Left ventricle myocardium superior (tissue), 1 donor: ENCODE measurements around the gene MSANTD1. TPM values are rescaled to one million over a fixed set of nuclear protein-coding genes. Genes with fewer than 3 reads are reported as not detected.

Source experiments
- ATAC-seq: fragments of 200-7000 bp; cut with Tn5 transposase; one replicate; pipeline ENCODE4 v1.9.1; 2020; ENCODE audit warnings: mild to moderate bottlenecking, moderate library complexity
- DNase-seq: peaks from one replicate; pipeline ENCODE4 v3.0.0-alpha.2; 2020
- intact Hi-C: fragments of 100-400 bp; cut with micrococcal nuclease; formaldehyde crosslinking; loops from one replicate; pipeline ENCODE4 v1.11.0; 2022
- total RNA-seq: library from RNA; stranded (reverse); fragmentation: NEBNext Ultra II Directional; extraction: Animal tissue kit (Norgen Biotek cat#: 25700); gene quantifications from one replicate; pipeline ENCODE4 v1.2.1, GENCODE V29; 2021
- donor health status: DM: no; HTN: yes; CAD: no; lungs with severe emphysema.

MSANTD1 gene
- total RNA-seq, 1 donor from 2014 or later, result 0.45 TPM

DNA sequence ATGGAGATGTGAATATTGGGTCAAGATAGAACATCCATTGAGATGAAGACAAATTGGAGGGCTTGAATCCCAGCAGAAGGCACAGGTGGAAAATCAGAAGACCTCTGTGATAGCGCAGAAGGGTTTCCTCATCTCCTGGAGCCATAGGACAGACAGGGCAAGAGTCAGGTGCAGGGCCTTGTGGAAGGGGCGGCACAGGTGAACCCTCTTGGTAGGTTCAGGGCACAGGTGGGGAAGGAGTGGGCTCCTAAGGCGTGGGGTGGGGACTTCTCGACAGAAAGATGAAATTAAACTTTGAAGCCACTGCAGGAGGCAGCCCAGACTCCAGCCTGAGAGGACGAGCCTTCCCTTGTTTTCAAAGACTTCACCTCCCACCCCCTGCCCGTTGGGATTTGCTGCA, 34.5 kb downstream of the MSANTD1 start:
- ATAC-seq, result no peak
- no peak for DNase-seq
- intact Hi-C loops, result no loop called here

DNA sequence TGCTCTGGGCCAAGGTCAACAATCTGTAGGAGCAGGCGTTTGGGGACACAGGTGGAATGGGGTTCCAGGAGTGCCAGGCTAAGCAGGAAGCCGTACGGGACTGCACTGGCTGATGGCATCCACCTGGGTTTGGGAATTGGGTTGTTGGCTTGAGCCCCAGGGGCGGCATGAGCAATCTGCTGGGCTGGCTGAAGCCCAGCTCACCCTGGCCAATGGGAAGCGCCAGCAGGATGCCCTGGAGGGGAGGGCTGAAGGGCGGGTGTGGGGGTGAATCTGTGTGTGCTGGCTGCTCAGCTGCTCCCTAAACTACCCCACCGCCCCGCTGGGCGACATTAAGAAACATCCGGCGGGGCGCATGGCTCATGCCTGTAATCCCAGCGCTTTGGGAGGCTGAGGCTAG, 35.0 kb downstream of the MSANTD1 start:
- intact Hi-C loops, result no loop called here
- no peak for DNase-seq
- no peak for ATAC-seq

DNA sequence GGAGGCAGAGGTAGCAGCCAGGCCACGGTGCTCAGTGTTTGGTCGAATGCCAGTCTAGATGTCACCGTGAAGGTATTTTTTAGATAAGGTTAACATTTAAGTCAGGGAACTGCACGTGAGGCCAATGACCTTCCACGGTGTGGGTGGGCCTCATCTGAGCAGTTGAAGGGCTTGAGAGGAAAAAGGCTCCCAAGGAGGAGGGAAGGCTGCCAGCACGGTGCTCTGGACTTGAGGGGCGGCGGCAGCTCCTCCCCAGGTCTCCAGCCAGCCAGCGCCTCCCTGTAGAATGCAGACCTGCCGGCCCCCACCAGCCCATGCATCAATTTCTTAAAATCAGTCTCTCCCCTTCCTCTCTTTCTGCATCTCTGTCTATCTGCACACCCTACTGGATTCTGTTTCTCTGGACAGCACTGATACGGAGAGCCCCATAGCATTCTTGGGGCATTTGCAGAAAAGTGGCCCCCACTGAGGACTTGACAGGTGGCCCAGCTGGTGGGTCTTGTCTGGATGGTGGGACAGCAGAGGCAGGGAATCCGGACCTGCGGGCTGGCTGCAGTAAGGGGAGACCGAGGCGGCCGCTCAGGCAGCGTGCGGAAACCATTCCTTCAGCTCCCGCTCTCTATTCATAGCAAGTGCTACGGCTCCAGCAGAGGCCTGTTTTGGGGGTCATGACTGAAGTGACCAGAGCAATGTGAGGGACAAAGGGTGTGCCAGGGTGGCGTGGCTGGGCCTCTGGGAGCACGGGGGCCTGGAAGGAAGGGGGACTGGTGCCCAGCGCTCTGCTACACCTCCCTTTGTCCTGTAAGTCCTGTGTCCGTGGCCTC, 36.0 kb downstream of the MSANTD1 start:
- no peak for DNase-seq
- intact Hi-C loops, result no loop called here
- ATAC-seq, result no peak

DNA sequence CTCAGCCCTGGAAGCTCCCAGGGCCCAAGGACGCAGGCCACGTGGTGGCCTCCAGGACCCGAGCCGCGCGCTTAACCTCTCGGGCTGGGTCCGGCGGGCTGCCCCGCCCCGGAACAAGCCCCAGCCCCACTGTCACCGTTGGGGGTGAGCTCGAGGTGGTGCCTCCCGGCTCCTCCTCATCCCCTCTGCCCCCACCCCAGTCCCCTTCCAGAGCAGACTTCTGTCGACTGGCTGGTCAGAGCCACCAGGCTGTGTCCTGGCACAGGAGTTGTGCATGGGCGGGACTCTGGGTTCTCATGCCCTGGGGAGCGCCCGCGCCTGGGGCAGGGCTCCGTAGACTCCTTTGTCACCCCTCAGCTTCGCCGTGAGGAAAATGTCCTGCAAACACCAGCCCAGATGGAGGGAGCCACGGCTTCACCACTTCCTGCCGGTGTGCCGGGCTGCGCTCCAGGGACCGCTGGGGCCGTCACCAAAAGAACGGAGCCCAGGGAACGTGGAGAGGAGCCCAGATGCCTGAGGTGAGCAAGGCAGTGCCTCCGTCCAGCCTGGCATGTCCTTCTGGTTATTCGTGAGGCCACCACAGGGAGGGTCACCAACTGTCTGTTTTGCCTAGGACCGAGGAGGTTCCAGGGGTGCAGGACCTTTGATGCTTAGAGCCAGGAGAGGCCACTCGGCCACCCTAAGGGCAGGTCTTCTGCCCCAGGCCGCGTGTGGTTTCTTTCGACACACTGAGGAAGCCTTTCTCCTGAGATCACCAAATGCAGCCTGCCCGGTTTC, 36.8 kb downstream of the MSANTD1 start:
- DNase-seq (no peak), ATAC-seq (no peak)
- intact Hi-C loops, result no loop called here

DNA sequence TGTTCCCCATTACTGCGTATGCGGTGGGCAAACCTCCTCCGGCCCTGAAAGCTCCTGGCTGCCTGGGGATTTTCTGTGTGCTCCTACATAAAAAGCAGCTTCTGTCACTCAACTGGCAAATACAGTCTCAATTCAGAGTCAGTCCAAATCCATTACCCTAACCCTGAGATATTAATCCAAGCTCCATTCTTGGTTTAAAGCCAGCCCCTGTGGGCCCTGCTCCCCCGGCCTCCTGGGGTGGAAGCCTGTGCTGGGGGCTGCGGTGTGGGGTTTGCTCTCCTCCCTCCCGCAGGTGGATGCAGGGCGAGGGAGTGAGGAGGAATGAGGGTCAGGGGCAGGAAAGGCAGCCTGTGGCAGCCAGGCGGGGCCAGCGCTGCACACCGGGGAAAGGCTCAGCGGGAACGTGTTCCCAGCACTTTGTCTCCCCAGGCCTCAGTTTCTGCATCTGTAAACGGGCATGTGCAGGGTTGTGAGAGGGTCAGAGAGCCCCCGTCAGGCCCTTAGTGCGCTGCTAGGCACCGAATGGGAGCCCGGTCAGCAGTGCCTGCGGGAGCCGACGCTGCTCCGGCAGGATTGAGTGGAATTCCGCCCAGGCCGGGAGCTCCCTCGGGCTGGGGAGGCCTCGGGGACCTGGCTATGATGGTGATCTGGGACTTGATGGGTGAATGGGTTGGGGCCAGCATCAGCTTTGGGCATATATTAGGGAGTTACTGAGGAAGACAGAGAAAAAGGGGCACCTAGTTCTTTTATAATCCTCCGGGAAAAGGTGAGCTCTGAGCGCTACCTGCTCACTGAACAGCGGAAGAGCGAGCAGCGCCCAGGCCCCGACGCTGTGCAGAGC, 37.6 kb downstream of the MSANTD1 start:
- intact Hi-C loops, result no loop called here
- DNase-seq (no peak), ATAC-seq (no peak)

DNA sequence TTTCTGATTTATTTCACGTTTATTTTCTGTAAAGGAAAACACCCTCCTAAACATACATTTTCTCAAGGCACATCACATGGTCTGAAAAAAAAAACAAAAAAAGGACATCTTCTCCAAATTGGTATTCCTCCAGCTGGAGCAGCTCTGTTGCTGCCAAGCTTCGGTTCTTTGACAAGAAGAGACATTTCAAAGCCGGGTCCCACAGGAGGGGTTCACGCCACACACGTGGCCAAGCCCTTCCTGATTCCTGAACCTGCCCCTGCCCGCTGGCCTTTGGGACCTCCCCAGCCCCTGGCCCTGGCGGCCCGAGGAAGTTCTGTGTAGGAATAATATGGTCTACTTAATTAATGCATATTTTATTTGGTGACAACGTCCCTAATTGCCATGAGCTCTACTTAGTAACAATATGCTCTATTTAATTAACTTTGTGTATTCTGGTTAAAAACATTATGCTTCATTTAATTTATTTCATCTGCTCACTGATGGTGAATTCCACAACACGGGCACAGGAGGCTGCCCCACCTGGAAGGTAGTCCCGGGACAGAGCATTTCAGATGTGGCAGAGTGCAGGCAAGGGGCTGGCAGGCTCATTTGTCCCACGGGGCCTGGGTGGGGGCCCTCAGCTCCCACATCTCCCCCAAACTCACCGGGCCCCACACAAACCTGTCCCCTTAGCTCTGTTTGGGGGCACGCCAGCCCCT, 38.5 kb downstream of the MSANTD1 start:
- no peak for DNase-seq
- ATAC-seq, result no peak
- intact Hi-C loops, result no loop called here

DNA sequence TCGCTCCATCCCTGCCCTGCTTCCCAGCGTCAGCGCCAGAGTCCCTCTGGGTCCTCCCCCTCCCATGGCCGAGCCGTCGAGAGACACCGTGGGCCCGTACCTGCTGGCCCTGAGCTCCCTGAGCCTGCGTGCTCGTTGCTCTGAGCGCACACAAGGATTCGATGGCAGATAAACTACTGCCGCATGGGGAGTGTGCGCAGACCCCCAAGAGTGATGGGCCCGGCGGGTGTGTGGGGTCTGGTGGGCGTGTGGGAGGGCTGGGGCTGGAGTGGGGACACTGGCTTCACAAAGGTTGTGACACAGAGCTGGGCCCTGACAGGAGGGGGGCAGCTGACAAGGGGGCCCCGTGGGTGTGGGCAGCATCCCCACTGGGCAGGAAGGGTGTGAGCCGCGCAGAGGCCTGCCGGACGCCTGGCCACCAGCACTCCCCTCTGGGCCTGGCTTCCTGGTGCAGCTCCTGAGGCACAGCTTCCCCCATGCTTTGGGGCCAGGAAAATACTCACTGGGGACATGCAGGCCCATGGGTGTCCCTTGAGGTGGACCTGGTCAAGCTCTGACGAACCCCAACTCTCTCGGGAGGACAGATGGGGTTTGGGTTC, 39.1 kb downstream of the MSANTD1 start:
- intact Hi-C loops, result no loop called here
- DNase-seq (peak; percentile 52), ATAC-seq (no peak)

DNA sequence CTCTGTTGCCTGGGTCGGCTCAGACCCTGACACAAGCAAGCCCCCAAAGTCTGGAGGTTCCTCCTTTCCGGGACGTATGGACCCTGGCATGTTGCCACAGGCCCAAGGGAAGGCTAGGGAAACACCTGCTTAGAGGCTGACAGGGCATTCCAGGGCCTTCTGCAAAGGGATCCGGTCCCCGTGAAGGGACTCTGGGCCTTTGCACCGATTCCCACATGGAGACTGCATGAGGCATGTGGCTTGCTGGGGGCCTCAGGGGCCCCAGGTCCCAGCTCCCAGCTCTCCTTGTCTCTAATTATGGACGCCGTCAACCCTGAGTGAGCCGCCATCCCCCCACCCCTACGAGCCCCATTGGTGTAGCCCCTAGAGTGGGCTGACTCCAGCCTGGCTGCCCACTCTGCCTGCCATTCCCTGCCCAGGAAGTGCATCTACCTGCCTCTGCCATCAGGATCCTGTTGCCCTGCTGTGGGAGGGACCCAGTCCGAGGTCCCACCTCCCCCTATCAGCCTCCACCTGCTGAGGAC, 39.7 kb downstream of the MSANTD1 start:
- intact Hi-C loops, result no loop called here
- ATAC-seq (no peak), DNase-seq (no peak)

DNA sequence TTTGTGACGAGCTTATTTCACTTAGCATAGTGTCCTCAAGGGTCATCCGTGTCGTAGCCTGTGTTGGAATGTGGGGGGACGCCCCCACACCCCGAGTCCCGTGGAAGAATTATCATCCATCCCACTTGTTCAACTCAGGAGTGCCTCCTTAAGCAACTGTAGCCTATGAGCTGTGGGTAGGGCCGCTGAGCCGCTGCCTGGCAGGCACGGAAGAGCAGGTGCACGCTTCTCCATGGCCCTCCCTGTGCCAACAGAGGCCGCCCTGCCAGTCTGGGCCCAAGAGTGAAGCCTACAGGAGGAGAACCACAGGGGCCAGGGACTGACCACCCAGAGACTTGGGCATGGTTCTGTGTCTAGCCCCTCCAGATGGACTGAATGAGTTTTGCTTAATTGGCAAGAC, 41.5 kb downstream of the MSANTD1 start:
- DNase-seq (no peak), ATAC-seq (no peak)
- intact Hi-C loops, result no loop called here

DNA sequence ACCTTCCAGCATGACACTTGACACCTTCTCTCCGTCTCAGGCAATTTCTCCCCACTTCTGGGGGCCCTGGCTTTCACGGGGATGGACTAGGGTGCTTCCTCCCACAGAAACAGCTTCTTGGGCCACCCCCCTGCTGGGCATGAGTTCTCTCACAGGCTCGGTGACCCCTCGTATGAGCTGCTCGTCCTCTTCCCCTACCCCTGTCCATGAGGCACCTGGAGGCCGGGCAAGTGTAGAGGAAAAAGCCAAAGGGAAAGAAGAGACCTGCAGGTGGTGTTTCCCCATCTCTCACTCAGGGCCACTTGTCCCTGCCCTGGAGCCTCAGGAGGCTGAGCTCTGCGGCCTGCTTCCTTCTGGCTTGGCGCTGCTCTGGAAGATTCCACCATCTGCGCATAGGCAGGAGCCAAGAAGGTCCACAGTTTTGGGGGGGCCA, 41.9 kb downstream of the MSANTD1 start:
- intact Hi-C loops, result no loop called here
- ATAC-seq (no peak), DNase-seq (no peak)

DNA sequence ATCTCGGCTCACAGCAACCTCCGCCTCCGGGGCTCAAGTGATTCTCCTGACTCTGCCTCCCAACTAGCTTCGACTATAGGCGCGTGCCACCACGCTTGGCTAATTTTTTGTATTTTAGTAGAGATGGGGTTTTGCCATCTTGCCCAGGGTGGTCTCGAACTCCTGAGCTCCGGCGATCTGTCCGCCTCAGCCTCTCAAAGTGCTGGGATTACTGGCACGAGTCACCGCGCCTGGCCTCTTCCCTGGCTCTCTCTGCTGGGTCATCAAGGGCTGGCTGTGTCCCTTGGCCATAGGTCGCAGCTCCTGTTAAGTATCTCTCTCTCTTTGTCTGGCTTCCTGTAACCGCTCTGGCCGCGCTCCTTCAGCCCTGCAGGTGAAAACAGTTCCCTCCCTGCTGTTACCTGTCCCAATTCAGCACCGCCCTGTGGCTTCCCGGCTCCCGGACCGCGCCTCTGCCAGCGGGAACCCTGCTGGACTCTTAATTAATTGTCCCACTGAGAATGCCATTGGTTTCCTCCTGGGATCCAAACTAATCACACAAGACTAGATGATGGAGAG, 42.5 kb downstream of the MSANTD1 start:
- intact Hi-C loops, result no loop called here
- peak; percentile 55 for DNase-seq
- peak; percentile 2 for ATAC-seq

DNA sequence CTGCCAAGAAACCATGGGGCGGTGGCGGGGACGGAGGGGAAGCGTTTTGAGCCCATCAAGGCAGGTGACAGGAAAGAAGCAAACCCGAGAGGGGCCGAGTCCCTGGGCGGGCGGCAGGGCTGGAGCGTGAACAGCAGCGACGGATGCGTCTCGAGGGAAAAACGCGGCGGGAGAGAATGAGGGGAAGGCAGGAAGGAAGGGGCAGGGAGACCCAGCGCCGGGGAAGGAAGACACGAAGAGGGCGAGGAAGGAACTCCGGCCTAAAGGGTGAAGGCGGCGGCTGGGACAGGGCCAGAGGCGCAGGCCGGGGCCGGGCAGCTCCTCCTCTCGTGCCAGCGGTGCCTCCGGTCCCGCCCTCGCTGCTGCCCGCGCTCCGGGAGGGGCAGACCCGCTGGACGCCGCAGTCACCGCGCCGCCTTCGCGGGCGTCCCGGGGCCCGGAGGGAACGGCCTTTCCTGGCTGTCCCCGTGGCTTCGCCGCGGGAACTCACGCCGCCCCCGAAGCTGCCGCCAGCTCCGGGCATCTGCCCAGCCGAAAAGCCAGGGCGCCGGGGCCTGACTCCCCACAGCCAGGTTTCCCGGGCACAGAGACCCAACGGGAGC, 43.1 kb downstream of the MSANTD1 start:
- DNase-seq (peak; percentile 82), ATAC-seq (peak; percentile 78)
- intact Hi-C loops, result no loop called here

DNA sequence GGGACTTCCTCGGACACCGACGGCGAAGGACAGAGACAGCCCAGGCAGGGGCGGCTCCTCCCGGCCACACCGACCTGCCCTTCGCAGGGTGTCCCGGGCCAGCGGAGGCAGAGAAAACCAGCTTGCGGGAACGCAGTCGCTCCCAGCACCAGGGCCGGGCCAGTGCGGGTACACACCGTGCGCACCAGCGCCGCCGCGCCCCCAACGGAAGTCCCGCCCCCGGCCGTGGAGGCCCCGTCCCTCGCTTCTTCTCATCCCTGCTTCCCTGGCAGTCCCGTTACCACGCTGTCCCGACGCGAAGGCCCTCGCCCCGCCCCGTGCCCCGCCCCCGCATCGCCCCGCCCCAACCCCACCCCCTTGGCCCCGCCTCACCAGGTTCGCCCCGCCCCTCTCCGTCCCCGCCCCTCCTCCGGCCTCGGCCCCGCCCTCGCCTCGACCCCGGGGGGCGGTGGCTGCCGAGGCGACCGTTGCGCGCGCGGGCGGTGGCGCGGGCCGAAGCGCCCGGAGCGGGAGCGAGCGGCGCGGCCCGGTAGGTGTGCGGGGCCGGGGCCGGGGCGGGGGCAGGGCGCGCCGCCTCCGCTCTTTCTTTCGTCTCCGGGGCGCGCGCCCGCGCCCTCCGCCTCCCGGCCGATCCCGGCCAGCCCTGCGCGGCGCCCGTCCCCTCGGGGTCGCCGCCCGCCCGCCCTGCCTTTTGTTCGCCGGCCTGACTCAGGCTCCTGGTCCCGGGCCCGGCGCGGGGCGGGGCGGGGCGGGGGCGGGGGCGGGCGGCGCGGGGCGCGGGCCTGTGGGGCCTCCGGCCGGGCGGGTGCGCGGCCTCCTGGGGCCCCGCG, 43.8 kb downstream of the MSANTD1 start, which contains the start of gene RGS12:
Gene RGS12 (plus strand): TSS at position 451 of the 830 bp plus-strand sequence. CDS start 23,150 bp downstream, outside the sequence.
- ATAC-seq, result peak; percentile 96
- intact Hi-C loops, result no loop called here
- DNase-seq, result peak; percentile 97

DNA sequence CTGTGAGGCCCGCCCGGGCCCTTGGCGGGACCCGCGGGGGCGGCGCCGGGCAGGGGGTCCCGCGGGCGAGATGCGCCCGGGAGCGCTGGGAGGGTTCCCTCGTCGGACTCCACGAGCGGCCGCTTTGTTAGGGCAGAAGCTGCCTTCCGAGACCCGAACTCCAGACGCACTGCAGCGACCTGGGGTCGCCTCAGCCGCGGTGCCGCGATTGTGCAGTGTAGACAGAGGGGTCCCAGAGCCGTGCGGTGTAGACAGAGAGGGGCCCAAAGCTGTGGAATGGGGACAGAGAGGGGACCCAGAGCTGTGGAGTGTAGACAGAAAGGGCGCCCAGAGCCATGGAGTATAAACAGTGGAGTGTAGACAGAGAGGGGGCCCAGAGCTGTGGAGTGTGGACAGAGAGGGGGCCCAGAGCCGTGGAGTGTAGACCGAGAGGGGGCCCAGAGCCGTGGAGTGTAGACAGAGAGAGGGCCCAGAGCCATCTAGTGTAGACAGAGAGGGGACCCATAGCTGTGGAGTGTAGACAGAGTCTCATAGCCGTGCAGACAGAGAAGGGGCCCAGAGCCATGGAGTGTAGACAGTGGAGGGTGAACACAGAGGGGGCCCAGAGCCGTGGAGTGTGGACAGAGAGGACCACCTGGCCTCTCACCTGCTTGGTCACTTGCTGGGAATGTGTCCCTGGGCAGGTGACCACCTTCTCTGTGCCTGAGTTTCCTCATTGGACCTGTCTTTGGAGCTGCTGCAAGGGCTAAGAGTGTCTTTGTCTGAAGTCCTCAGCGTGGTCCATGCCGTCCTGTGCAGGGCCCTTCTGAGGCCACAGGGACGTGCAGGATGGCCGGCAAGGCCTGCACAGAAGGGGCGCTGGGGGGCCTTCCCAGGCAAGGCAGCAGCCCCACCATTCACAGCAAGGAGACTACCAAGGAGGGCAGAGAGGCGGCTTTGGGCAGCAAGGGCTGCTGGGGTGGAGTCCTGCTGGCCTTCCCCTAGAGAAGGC, 44.7 kb downstream of the MSANTD1 start:
- DNase-seq, result no peak
- no peak for ATAC-seq
- intact Hi-C loops, result no loop called here

DNA sequence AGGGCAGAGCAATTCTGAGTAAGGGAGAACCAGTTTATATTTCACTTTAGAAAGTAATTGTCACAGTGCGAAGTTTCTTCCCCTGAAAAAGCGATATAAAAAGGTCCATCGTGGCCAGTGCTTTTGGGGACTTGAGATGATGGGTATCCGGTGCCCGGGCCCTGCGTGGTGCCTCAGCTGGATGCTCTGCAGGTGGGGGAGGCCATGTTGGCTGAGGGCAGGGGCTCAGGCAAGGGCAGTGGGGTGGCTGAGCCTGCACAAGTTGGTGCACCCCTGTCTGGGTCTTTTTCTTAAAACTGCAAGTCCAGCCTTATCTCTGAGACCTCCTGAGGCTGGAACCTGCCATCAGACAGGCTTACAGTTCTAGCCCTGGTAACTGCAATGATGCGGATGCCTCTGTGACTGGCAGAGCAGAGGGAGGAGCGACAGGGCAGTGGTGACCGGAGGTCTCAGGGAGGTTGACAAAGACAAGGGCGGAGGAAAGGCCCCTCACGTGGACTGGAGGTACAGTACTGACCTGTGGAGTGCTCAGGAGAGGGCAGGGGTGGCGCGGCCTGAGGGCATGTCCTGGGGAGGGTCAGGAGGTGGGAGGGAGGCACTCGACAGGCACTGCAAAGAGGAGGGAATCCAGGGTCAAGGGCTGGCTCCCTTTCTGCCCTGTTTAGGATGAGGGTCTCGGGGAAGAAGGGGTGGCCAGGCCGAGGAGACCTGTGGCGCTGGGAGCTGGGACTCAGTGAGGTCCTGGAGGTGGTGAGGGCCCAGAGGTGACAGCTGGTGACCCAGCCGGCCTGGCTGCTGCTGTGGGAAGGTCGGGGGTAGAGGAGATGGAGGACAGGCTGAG, 45.7 kb downstream of the MSANTD1 start:
- ATAC-seq, result no peak
- DNase-seq, result no peak
- intact Hi-C loops, result no loop called here
